SK-N-SH treated with all-trans-retinoic acid at 6 μM for 48 hours (cell line): ENCODE results near the gene RGS12.

ENCODE experiments used
- ATAC-seq: fragments of 200-7000 bp; cut with Tn5 transposase; 3 replicates; pipeline ENCODE4 v1.9.1; 2020; ENCODE audit warnings: mild to moderate bottlenecking, moderate library complexity
- BACH2 ChIP-seq: fragments of 250-450 bp; sonication (Bioruptor Pico); IDR thresholded peaks from 2 replicates; pipeline ENCODE4 v1.9.0; 2021; ENCODE audit warnings: mild to moderate bottlenecking, borderline replicate concordance
- CSRNP3 ChIP-seq: fragments of 250-450 bp; sonication (Bioruptor Pico); IDR thresholded peaks from 2 replicates; pipeline ENCODE4 v1.5.1; 2021; ENCODE audit warnings: mild to moderate bottlenecking, moderate library complexity
- ESRRG ChIP-seq: fragments of 250-450 bp; sonication (Bioruptor Pico); IDR thresholded peaks from 2 replicates; pipeline ENCODE4 v1.6.1; 2021; ENCODE audit warnings: mild to moderate bottlenecking
- GLIS3 ChIP-seq: fragments of 250-450 bp; sonication (Bioruptor Pico); IDR thresholded peaks from 2 replicates; pipeline ENCODE4 v1.5.0; 2020; ENCODE audit warnings: mild to moderate bottlenecking, moderate library complexity
- ISL1 ChIP-seq: fragments of 250-450 bp; sonication (Bioruptor Pico); IDR thresholded peaks from 2 replicates; pipeline ENCODE4 v2.1.2; 2022; ENCODE audit warnings: mild to moderate bottlenecking, moderate library complexity
- OSR1 ChIP-seq: fragments of 250-450 bp; sonication (Bioruptor Pico); IDR thresholded peaks from 2 replicates; pipeline ENCODE4 v1.8.0; 2022; ENCODE audit warnings: moderate library complexity, mild to moderate bottlenecking, inconsistent platforms
- RARB ChIP-seq: fragments of 250-450 bp; sonication (Bioruptor Pico); IDR thresholded peaks from 2 replicates; pipeline ENCODE4 v1.8.0; 2021; ENCODE audit warnings: mild to moderate bottlenecking, moderate library complexity
- SNAI2 ChIP-seq: fragments of 250-450 bp; sonication (Bioruptor Pico); IDR thresholded peaks from 2 replicates; pipeline ENCODE4 v1.5.0; 2020; ENCODE audit warnings: mild to moderate bottlenecking, moderate library complexity
- ZFP3 ChIP-seq: fragments of 250-450 bp; sonication (Bioruptor Pico); IDR thresholded peaks from 2 replicates; pipeline ENCODE4 v1.5.0; 2020; ENCODE audit warnings: mild to moderate bottlenecking, moderate library complexity
- ZNF565 ChIP-seq: fragments of 450-650 bp; formaldehyde crosslinking; conservative IDR thresholded peaks from 2 replicates; pipeline ENCODE4 v1.5.0; 2020; ENCODE audit warnings: low read depth, mild to moderate bottlenecking, moderate library complexity
- ZNF70 ChIP-seq: fragments of 450-650 bp; formaldehyde crosslinking; IDR thresholded peaks from 2 replicates; pipeline ENCODE4 v1.5.0; 2020; ENCODE audit warnings: mild to moderate bottlenecking, moderate library complexity
- ZNF8 ChIP-seq: fragments of 450-650 bp; formaldehyde crosslinking; IDR thresholded peaks from 2 replicates; pipeline ENCODE4 v1.5.0; 2020; ENCODE audit warnings: mild to moderate bottlenecking, moderate library complexity
- TF ChIP-seq, protein P1 (sequence below): fragments of 250-450 bp; sonication (Bioruptor Pico); IDR thresholded peaks from 2 replicates; pipeline ENCODE4 v1.5.0; 2020; ENCODE audit warnings: mild to moderate bottlenecking, moderate library complexity
- TF ChIP-seq, protein P2 (sequence below): fragments of 250-450 bp; sonication (Bioruptor Pico); IDR thresholded peaks from 2 replicates; pipeline ENCODE4 v1.5.1; 2020; ENCODE audit warnings: low read depth, mild to moderate bottlenecking, moderate library complexity
- TF ChIP-seq, protein P3 (sequence below): fragments of 250-450 bp; sonication (Bioruptor Pico); IDR thresholded peaks from 2 replicates; pipeline ENCODE4 v1.8.0; 2020; ENCODE audit warnings: mild to moderate bottlenecking, moderate library complexity, borderline replicate concordance

The RGS12 gene

DNA sequence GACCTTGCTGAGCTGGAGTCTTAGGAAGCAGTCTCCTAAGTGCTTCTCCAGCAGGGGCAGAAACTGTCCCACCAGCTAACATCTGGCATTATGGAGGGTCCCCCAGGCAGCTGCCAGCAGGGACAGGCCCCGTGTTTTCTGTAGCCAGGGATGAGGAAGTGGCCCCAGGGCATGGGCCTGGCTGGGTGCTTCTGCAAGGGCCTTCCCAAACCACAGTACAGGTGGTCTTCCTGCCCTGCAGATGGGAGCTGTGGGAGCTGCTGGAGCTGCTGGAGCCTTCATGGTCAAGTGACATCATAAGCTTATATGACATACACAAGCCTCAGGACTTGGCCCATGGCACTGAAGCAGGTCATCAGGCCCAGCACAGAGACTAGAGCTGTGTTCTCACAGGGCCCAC lies 48.8 kb upstream of the RGS12 start (continued):
- no peak for TF ChIP-seq ZNF70 (CRISPR knock-in tag)
- no peak for TF ChIP-seq RARB (CRISPR knock-in tag)
- no peak for TF ChIP-seq ISL1
- TF ChIP-seq OSR1 (CRISPR knock-in tag): no peak

- TF ChIP-seq, protein P1, sequence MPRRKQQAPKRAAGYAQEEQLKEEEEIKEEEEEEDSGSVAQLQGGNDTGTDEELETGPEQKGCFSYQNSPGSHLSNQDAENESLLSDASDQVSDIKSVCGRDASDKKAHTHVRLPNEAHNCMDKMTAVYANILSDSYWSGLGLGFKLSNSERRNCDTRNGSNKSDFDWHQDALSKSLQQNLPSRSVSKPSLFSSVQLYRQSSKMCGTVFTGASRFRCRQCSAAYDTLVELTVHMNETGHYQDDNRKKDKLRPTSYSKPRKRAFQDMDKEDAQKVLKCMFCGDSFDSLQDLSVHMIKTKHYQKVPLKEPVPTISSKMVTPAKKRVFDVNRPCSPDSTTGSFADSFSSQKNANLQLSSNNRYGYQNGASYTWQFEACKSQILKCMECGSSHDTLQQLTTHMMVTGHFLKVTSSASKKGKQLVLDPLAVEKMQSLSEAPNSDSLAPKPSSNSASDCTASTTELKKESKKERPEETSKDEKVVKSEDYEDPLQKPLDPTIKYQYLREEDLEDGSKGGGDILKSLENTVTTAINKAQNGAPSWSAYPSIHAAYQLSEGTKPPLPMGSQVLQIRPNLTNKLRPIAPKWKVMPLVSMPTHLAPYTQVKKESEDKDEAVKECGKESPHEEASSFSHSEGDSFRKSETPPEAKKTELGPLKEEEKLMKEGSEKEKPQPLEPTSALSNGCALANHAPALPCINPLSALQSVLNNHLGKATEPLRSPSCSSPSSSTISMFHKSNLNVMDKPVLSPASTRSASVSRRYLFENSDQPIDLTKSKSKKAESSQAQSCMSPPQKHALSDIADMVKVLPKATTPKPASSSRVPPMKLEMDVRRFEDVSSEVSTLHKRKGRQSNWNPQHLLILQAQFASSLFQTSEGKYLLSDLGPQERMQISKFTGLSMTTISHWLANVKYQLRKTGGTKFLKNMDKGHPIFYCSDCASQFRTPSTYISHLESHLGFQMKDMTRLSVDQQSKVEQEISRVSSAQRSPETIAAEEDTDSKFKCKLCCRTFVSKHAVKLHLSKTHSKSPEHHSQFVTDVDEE: no peak
- TF ChIP-seq, protein P2, sequence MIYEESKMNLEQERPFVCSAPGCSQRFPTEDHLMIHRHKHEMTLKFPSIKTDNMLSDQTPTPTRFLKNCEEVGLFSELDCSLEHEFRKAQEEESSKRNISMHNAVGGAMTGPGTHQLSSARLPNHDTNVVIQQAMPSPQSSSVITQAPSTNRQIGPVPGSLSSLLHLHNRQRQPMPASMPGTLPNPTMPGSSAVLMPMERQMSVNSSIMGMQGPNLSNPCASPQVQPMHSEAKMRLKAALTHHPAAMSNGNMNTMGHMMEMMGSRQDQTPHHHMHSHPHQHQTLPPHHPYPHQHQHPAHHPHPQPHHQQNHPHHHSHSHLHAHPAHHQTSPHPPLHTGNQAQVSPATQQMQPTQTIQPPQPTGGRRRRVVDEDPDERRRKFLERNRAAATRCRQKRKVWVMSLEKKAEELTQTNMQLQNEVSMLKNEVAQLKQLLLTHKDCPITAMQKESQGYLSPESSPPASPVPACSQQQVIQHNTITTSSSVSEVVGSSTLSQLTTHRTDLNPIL (CRISPR knock-in tag): no peak
- ATAC-seq: no peak
Measured at GRCh38 chr4:3244747-3245146, 48.1 kb upstream of the RGS12 start.

- TF ChIP-seq, protein P2 (CRISPR knock-in tag): no peak
- TF ChIP-seq CSRNP3 (CRISPR knock-in tag) (no peak), BACH2 (no peak), OSR1 (CRISPR knock-in tag) (no peak), RARB (CRISPR knock-in tag) (no peak), ZNF8 (no peak), ISL1 (no peak), GLIS3 (CRISPR knock-in tag) (no peak), SNAI2 (CRISPR knock-in tag) (no peak), ZNF565 (CRISPR knock-in tag) (no peak), ESRRG (CRISPR knock-in tag) (no peak)
- TF ChIP-seq, protein P3, sequence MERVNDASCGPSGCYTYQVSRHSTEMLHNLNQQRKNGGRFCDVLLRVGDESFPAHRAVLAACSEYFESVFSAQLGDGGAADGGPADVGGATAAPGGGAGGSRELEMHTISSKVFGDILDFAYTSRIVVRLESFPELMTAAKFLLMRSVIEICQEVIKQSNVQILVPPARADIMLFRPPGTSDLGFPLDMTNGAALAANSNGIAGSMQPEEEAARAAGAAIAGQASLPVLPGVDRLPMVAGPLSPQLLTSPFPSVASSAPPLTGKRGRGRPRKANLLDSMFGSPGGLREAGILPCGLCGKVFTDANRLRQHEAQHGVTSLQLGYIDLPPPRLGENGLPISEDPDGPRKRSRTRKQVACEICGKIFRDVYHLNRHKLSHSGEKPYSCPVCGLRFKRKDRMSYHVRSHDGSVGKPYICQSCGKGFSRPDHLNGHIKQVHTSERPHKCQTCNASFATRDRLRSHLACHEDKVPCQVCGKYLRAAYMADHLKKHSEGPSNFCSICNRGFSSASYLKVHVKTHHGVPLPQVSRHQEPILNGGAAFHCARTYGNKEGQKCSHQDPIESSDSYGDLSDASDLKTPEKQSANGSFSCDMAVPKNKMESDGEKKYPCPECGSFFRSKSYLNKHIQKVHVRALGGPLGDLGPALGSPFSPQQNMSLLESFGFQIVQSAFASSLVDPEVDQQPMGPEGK: no peak
- TF ChIP-seq, protein P1: no peak
- no peak for ATAC-seq
Measured at GRCh38 chr4:3245676-3246075, 47.1 kb upstream of the RGS12 start.

- peak; percentile 14 for ATAC-seq
- TF ChIP-seq ZFP3 (CRISPR knock-in tag) (no peak), ZNF565 (CRISPR knock-in tag) (no peak), OSR1 (CRISPR knock-in tag) (no peak)
- TF ChIP-seq, all 23 proteins: peak for 0
Measured at GRCh38 chr4:3246458-3247398, 46.1 kb upstream of the RGS12 start.
